Activated naive CD8-positive, alpha-beta T cell (primary cell): ENCODE data around the gene SKAP2.
"Not testable (repeated sequence)": the region's sequence is repeated elsewhere in the genome, so short reads cannot be mapped to it uniquely, and the experiment has no call there.

Source experiments
- H3K27ac Mint-ChIP-seq: one replicate; pipeline ENCODE4 v1.8.0; 2021; ENCODE audit warnings: mixed read lengths
- H3K27me3 Mint-ChIP-seq: one replicate; pipeline ENCODE4 v1.8.0; 2021; ENCODE audit warnings: mixed read lengths
- H3K36me3 Mint-ChIP-seq: one replicate; pipeline ENCODE4 v1.8.0; 2021; ENCODE audit warnings: mixed read lengths
- H3K4me1 Mint-ChIP-seq: one replicate; pipeline ENCODE4 v1.8.0; 2021; ENCODE audit warnings: low read depth, mixed read lengths
- H3K4me3 Mint-ChIP-seq: one replicate; pipeline ENCODE4 v1.8.0; 2021; ENCODE audit warnings: mild to moderate bottlenecking, mixed read lengths
- H3K9me3 Mint-ChIP-seq: one replicate; pipeline ENCODE4 v1.8.0; 2021; ENCODE audit warnings: low read depth, mixed read lengths

The SKAP2 gene

GRCh38 chr7:26842897-26843296 lies 21.5 kb downstream of the SKAP2 start:
- Mint-ChIP-seq H3K27me3 (peaks cover 5% of the 10 kb centered on the region), H3K9me3 (no peaks in the 10 kb centered on the region), H3K27ac (no peak overlapping the region), H3K4me1 (no peaks in the 10 kb centered on the region), H3K4me3 (no peak overlapping the region), H3K36me3 (no peaks in the 10 kb centered on the region)

GRCh38 chr7:26841003-26841739 lies 23.2 kb downstream of the SKAP2 start:
- Mint-ChIP-seq H3K27ac (no peak overlapping the region), H3K36me3 (peaks cover 2% of the 10 kb centered on the region), H3K4me1 (no peaks in the 10 kb centered on the region), H3K27me3 (peaks cover 5% of the 10 kb centered on the region), H3K9me3 (no peaks in the 10 kb centered on the region), H3K4me3 (no peak overlapping the region)

- H3K27me3 Mint-ChIP-seq, H3K36me3 Mint-ChIP-seq, H3K27ac Mint-ChIP-seq, H3K4me1 Mint-ChIP-seq, H3K9me3 Mint-ChIP-seq, H3K4me3 Mint-ChIP-seq: not testable (repeated sequence)
Observed at GRCh38 chr7:26836793-26837192, 27.6 kb downstream of the SKAP2 start.

- no peaks in the 10 kb centered on the region for H3K9me3 Mint-ChIP-seq
- H3K27me3 Mint-ChIP-seq: no peaks in the 10 kb centered on the region
- H3K4me3 Mint-ChIP-seq: no peak overlapping the region
- H3K4me1 Mint-ChIP-seq: no peaks in the 10 kb centered on the region
- no peak overlapping the region for H3K27ac Mint-ChIP-seq
- H3K36me3 Mint-ChIP-seq: no peaks in the 10 kb centered on the region
Observed at GRCh38 chr7:26815426-26815825, 49.0 kb downstream of the SKAP2 start.

GRCh38 chr7:26813432-26813831 lies 51.0 kb downstream of the SKAP2 start:
- Mint-ChIP-seq H3K27ac (no peak overlapping the region), H3K27me3 (no peaks in the 10 kb centered on the region), H3K9me3 (no peaks in the 10 kb centered on the region), H3K4me1 (no peaks in the 10 kb centered on the region), H3K36me3 (peaks cover 3% of the 10 kb centered on the region), H3K4me3 (no peak overlapping the region)

DNA sequence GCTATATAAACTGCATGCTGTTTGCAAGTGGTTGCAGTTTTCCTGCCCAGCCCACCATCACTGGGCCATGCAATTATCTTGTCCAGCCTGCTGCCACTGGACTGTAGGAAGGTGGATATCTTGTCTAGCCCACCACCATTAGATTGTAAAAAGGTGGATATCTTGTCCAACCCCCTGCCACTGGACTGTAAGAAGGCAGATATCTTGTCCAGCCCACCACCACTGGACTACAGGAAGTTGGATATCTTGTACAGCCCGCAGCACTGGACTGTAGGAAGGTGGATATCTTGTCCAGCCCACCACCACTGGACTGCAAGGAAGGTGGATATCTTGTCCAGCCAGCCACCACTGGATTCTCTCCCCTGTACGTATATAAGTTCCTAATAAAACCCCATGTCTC lies 69.8 kb downstream of the SKAP2 start:
- Mint-ChIP-seq H3K9me3 (no peaks in the 10 kb centered on the region), H3K27ac (no peak overlapping the region), H3K27me3 (peaks cover 1% of the 10 kb centered on the region), H3K4me3 (no peak overlapping the region), H3K4me1 (no peaks in the 10 kb centered on the region), H3K36me3 (no peaks in the 10 kb centered on the region)

DNA sequence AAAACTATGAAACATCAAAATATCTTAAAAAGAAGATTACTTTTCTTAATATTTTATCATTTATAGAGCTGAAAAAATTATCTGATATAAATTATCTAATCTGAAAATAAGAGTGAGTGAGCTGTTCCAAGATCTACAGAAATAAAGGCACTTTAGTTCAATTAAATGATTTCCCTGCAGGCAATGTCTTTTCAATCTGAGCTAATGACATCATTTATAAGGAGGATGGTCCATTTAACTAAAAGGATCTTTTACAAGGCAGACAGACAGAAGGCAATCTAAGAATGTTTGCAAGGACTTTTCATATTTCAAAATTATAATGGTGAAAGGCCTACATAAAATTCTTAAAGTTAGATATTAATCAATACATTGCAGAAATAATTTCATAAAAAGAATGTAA lies 71.8 kb downstream of the SKAP2 start:
- no peaks in the 10 kb centered on the region for H3K4me1 Mint-ChIP-seq
- no peaks in the 10 kb centered on the region for H3K9me3 Mint-ChIP-seq
- no peak overlapping the region for H3K27ac Mint-ChIP-seq
- no peak overlapping the region for H3K4me3 Mint-ChIP-seq
- no peaks in the 10 kb centered on the region for H3K27me3 Mint-ChIP-seq
- no peaks in the 10 kb centered on the region for H3K36me3 Mint-ChIP-seq

- Mint-ChIP-seq H3K4me3 (no peak overlapping the region), H3K4me1 (no peaks in the 10 kb centered on the region), H3K27ac (no peak overlapping the region), H3K36me3 (no peaks in the 10 kb centered on the region), H3K27me3 (no peaks in the 10 kb centered on the region), H3K9me3 (no peaks in the 10 kb centered on the region)
Observed at GRCh38 chr7:26792006-26792405, 72.4 kb downstream of the SKAP2 start.

DNA sequence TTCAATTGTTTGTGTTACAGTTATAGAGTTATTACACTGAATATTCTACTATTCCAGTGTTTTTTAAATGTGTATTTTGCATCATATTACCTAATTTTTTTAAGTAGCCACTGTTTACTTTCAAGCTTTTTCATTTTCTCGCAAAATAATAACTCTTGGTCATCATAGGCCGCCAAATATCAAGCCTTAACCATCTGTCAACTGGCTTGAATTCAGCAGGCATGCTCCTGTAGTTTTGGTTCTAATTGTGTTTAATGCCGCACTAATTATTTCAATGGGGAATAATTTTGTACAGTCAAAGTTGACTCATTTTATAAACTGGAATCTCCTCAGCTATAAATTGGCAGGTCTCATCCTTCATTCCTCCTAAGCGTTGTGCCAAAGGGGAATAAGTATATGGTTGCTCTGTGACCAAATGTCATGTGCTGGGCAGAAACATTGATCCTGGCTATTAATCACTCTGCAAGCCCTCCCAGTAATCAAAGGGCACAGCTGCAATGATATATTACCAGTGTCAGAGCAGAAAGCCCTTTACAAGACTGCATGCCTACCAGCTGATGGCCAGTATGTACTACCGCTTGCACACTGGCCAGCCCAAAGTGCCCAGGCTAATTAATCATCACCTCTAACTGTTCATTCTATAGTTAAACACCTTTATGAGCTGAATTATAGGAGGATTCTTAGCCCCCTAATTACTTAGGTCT lies 74.8 kb downstream of the SKAP2 start:
- H3K27me3 Mint-ChIP-seq: no peaks in the 10 kb centered on the region
- no peaks in the 10 kb centered on the region for H3K4me1 Mint-ChIP-seq
- no peaks in the 10 kb centered on the region for H3K36me3 Mint-ChIP-seq
- H3K4me3 Mint-ChIP-seq: no peak overlapping the region
- H3K27ac Mint-ChIP-seq: no peak overlapping the region
- no peaks in the 10 kb centered on the region for H3K9me3 Mint-ChIP-seq

DNA sequence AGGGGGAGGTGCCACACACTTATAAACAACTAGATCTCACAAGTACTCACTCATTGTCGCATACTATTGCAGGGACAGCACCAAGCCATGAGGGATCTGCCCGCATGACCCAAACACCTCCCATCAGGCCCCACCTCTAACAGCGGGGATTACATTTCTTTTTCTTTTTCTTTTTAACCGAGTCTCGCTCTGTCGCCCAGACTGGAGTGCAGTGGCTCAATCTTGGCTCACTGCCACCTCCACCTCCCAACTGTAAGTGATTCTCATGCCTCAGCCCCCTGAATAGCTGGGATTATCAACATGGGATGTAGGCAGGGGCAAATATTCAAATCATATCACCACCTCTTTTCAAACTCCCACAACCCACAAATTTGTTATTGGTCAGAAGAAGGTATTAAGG lies 76.7 kb downstream of the SKAP2 start:
- Mint-ChIP-seq H3K4me3 (no peak overlapping the region), H3K27ac (no peak overlapping the region), H3K27me3 (no peaks in the 10 kb centered on the region), H3K36me3 (no peaks in the 10 kb centered on the region), H3K9me3 (no peaks in the 10 kb centered on the region), H3K4me1 (no peaks in the 10 kb centered on the region)

GRCh38 chr7:26784118-26784517 lies 80.3 kb downstream of the SKAP2 start:
- Mint-ChIP-seq H3K36me3 (no peaks in the 10 kb centered on the region), H3K4me1 (no peaks in the 10 kb centered on the region), H3K9me3 (no peaks in the 10 kb centered on the region), H3K4me3 (no peak overlapping the region), H3K27ac (no peak overlapping the region), H3K27me3 (no peaks in the 10 kb centered on the region)

GRCh38 chr7:26782501-26782900 lies 81.9 kb downstream of the SKAP2 start:
- H3K4me1 Mint-ChIP-seq: no peaks in the 10 kb centered on the region
- no peaks in the 10 kb centered on the region for H3K36me3 Mint-ChIP-seq
- no peaks in the 10 kb centered on the region for H3K9me3 Mint-ChIP-seq
- H3K27ac Mint-ChIP-seq: no peak overlapping the region
- H3K4me3 Mint-ChIP-seq: no peak overlapping the region
- no peaks in the 10 kb centered on the region for H3K27me3 Mint-ChIP-seq

GRCh38 chr7:26779978-26780595 lies 84.3 kb downstream of the SKAP2 start:
- Mint-ChIP-seq H3K27ac (no peak overlapping the region), H3K9me3 (no peaks in the 10 kb centered on the region), H3K27me3 (no peaks in the 10 kb centered on the region), H3K4me1 (no peaks in the 10 kb centered on the region), H3K36me3 (no peaks in the 10 kb centered on the region), H3K4me3 (no peak overlapping the region)

DNA sequence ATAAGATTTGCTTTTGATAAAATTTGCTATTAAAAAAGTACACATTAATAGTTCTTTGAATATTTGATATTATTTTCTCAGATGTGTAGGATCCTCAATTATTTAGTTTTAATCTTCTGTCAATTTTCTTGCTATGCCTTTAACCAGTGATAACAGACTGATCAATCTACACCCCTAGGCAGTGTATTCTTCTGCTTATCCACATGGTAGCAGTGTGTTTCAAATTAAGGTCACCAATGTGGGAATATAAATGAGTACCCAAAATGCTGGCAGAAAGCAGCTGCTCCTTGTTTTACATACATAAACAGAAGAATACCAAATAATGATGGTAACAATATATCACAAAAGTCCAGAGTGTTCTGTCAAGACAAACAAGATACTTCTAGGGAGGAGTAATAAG lies 87.0 kb downstream of the SKAP2 start:
- Mint-ChIP-seq H3K27ac (no peak overlapping the region), H3K4me3 (no peak overlapping the region), H3K36me3 (no peaks in the 10 kb centered on the region), H3K4me1 (no peaks in the 10 kb centered on the region), H3K9me3 (no peaks in the 10 kb centered on the region), H3K27me3 (peaks cover 1% of the 10 kb centered on the region)

DNA sequence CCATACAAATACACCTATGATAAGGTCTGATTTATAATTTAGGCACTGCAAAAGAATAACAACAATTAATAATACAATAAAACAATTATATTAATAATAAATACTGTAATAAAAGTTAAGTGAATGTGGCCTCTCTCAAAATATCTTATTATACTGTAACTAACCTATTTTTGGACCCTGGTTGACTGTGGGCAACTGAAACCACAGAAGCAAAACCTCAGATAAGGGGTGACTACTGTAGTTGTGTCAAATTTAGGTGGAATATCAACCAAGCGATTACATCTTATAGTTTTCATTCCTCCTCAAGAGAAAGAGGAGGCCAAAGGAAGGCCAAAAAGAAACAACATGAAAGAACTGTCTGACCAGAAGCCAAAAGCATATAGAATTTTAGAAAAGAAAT lies 103.9 kb downstream of the SKAP2 start:
- H3K27me3 Mint-ChIP-seq: no peaks in the 10 kb centered on the region
- H3K36me3 Mint-ChIP-seq: no peaks in the 10 kb centered on the region
- no peak overlapping the region for H3K4me3 Mint-ChIP-seq
- H3K27ac Mint-ChIP-seq: no peak overlapping the region
- no peaks in the 10 kb centered on the region for H3K4me1 Mint-ChIP-seq
- H3K9me3 Mint-ChIP-seq: no peaks in the 10 kb centered on the region
